Sigmoid colon (tissue), 4 donors: ENCODE measurements around the gene ZNF765.

Source experiments
- POLR2A ChIP-seq, 2 donors: fragments of 450-650 bp; IDR thresholded peaks; one replicate each; pipeline ENCODE4 v1.6.1; 2016; ENCODE audit warnings: antibody characterized with exemption in 2 of 2, mild to moderate bottlenecking in 2 of 2, moderate library complexity in 2 of 2
- POLR2AphosphoS5 ChIP-seq, 4 donors: sonication (generic); formaldehyde crosslinking; IDR thresholded peaks; one replicate each; pipeline ENCODE4 v1.6.1; 2017; ENCODE audit warnings: antibody characterized with exemption in 4 of 4
- TF ChIP-seq, protein P1 (sequence below), 4 experiments: fragments of 450-650 bp in 3 of 4; fragments of 200-600 bp in 1 of 4; IDR thresholded peaks; one replicate each; pipeline ENCODE4 v1.5.1; 2016 to 2019; ENCODE audit warnings: antibody characterized with exemption in 4 of 4, mild to moderate bottlenecking in 3 of 4, moderate library complexity in 2 of 4

GRCh38 chr19:53409505-53410204 is 14.7 kb downstream of the ZNF765 start:
- TF ChIP-seq POLR2A (IDR thresholded peaks at IDR 0.05): no peak
- no peak for TF ChIP-seq POLR2AphosphoS5 (IDR thresholded peaks at IDR 0.05)
- TF ChIP-seq, protein P1, sequence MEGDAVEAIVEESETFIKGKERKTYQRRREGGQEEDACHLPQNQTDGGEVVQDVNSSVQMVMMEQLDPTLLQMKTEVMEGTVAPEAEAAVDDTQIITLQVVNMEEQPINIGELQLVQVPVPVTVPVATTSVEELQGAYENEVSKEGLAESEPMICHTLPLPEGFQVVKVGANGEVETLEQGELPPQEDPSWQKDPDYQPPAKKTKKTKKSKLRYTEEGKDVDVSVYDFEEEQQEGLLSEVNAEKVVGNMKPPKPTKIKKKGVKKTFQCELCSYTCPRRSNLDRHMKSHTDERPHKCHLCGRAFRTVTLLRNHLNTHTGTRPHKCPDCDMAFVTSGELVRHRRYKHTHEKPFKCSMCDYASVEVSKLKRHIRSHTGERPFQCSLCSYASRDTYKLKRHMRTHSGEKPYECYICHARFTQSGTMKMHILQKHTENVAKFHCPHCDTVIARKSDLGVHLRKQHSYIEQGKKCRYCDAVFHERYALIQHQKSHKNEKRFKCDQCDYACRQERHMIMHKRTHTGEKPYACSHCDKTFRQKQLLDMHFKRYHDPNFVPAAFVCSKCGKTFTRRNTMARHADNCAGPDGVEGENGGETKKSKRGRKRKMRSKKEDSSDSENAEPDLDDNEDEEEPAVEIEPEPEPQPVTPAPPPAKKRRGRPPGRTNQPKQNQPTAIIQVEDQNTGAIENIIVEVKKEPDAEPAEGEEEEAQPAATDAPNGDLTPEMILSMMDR (IDR thresholded peaks at IDR 0.05): no peak
